Measurements from ENCODE around the gene NAXE. TPM values are rescaled to one million over a fixed set of nuclear protein-coding genes. Genes with fewer than 3 reads are reported as not detected.

The NAXE gene
- polyA plus RNA-seq, 1 donor from 2014 or later: 95.7 TPM

- H4K20me1 ChIP-seq (ENCODE audit: insufficient read depth): no peaks in the 10 kb centered on the region
- H3K9me3 ChIP-seq (ENCODE audit: low read length): no peaks in the 10 kb centered on the region
- H3K27ac ChIP-seq (ENCODE audit: low read length): no peak overlapping the region
- no peaks in the 10 kb centered on the region for H3K27me3 ChIP-seq (ENCODE audit: insufficient read depth, low read depth, low read length)
- no peak overlapping the region for H3K4me2 ChIP-seq (ENCODE audit: low read length)
- no peaks in the 10 kb centered on the region for H3K36me3 ChIP-seq (ENCODE audit: insufficient read depth, low read length)
- H3K9ac ChIP-seq (ENCODE audit: low read length): no peak overlapping the region
- TF ChIP-seq POLR2AphosphoS5 (IDR thresholded peaks at IDR 0.05): no peak
- TF ChIP-seq SMC3 (conservative IDR thresholded peaks at IDR 0.05; ENCODE audit: poor library complexity): no peak
- TF ChIP-seq TAF1 (IDR thresholded peaks at IDR 0.05; ENCODE audit: low read depth): no peak
- TF ChIP-seq, protein P1, sequence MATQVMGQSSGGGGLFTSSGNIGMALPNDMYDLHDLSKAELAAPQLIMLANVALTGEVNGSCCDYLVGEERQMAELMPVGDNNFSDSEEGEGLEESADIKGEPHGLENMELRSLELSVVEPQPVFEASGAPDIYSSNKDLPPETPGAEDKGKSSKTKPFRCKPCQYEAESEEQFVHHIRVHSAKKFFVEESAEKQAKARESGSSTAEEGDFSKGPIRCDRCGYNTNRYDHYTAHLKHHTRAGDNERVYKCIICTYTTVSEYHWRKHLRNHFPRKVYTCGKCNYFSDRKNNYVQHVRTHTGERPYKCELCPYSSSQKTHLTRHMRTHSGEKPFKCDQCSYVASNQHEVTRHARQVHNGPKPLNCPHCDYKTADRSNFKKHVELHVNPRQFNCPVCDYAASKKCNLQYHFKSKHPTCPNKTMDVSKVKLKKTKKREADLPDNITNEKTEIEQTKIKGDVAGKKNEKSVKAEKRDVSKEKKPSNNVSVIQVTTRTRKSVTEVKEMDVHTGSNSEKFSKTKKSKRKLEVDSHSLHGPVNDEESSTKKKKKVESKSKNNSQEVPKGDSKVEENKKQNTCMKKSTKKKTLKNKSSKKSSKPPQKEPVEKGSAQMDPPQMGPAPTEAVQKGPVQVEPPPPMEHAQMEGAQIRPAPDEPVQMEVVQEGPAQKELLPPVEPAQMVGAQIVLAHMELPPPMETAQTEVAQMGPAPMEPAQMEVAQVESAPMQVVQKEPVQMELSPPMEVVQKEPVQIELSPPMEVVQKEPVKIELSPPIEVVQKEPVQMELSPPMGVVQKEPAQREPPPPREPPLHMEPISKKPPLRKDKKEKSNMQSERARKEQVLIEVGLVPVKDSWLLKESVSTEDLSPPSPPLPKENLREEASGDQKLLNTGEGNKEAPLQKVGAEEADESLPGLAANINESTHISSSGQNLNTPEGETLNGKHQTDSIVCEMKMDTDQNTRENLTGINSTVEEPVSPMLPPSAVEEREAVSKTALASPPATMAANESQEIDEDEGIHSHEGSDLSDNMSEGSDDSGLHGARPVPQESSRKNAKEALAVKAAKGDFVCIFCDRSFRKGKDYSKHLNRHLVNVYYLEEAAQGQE (IDR thresholded peaks at IDR 0.05; ENCODE audit: borderline replicate concordance): no peak
- TF ChIP-seq CTCF (IDR thresholded peaks at IDR 0.05; ENCODE audit: poor library complexity, severe bottlenecking): no peak
- no peak for TF ChIP-seq EZH2 (IDR thresholded peaks at IDR 0.05; ENCODE audit: borderline replicate concordance, insufficient read depth, low read length, poor library complexity, severe bottlenecking)
- TF ChIP-seq MXI1 (conservative IDR thresholded peaks at IDR 0.05; ENCODE audit: poor library complexity, severe bottlenecking): no peak
- TF ChIP-seq RAD21 (conservative IDR thresholded peaks at IDR 0.05): no peak
- no peak for TF ChIP-seq EP300 (conservative IDR thresholded peaks at IDR 0.05; ENCODE audit: poor library complexity, severe bottlenecking)
- no peak overlapping the region for H2AFZ ChIP-seq (ENCODE audit: low read depth, low read length)
- H3F3A ChIP-seq (ENCODE audit: insufficient read depth, low read length, poor library complexity, severe bottlenecking): no peaks in the 10 kb centered on the region
- no peak overlapping the region for H3K4me3 ChIP-seq (ENCODE audit: low read length)
- H3K9me2 ChIP-seq (ENCODE audit: insufficient read depth, low read length): no peaks in the 10 kb centered on the region
- no peaks in the 10 kb centered on the region for H3K79me2 ChIP-seq (replicated peaks; ENCODE audit: insufficient read depth, low read length)
Measured at GRCh38 chr1:156582388-156583017, 9.1 kb upstream of the NAXE start.

GRCh38 chr1:156583821-156584622, 7.6 kb upstream of the NAXE start:
- H3F3A ChIP-seq (ENCODE audit: insufficient read depth, low read length, poor library complexity, severe bottlenecking): no peaks in the 10 kb centered on the region
- H2AFZ ChIP-seq (ENCODE audit: low read depth, low read length): no peak overlapping the region
- H3K27me3 ChIP-seq (ENCODE audit: insufficient read depth, low read depth, low read length): no peaks in the 10 kb centered on the region
- no peaks in the 10 kb centered on the region for H3K9me3 ChIP-seq (ENCODE audit: low read length)
- H3K9me2 ChIP-seq (ENCODE audit: insufficient read depth, low read length): no peaks in the 10 kb centered on the region
- no peaks in the 10 kb centered on the region for H3K36me3 ChIP-seq (ENCODE audit: insufficient read depth, low read length)
- H3K4me3 ChIP-seq (ENCODE audit: low read length): no peak overlapping the region
- H4K20me1 ChIP-seq (ENCODE audit: insufficient read depth): no peaks in the 10 kb centered on the region
- no peak overlapping the region for H3K4me2 ChIP-seq (ENCODE audit: low read length)
- no peak overlapping the region for H3K27ac ChIP-seq (ENCODE audit: low read length)
- H3K9ac ChIP-seq (ENCODE audit: low read length): no peak overlapping the region
- peak; percentile 87 for TF ChIP-seq CTCF (IDR thresholded peaks at IDR 0.05; ENCODE audit: poor library complexity, severe bottlenecking)
- TF ChIP-seq RAD21 (conservative IDR thresholded peaks at IDR 0.05): peak; percentile 91
- peak; percentile 88 for TF ChIP-seq SMC3 (conservative IDR thresholded peaks at IDR 0.05; ENCODE audit: poor library complexity)
- TF ChIP-seq, protein P1 (IDR thresholded peaks at IDR 0.05; ENCODE audit: borderline replicate concordance): no peak
- no peak for TF ChIP-seq TAF1 (IDR thresholded peaks at IDR 0.05; ENCODE audit: low read depth)
- TF ChIP-seq MXI1 (conservative IDR thresholded peaks at IDR 0.05; ENCODE audit: poor library complexity, severe bottlenecking): no peak
- no peak for TF ChIP-seq EP300 (conservative IDR thresholded peaks at IDR 0.05; ENCODE audit: poor library complexity, severe bottlenecking)
- TF ChIP-seq POLR2AphosphoS5 (IDR thresholded peaks at IDR 0.05): no peak
- TF ChIP-seq EZH2 (IDR thresholded peaks at IDR 0.05; ENCODE audit: borderline replicate concordance, insufficient read depth, low read length, poor library complexity, severe bottlenecking): no peak
- H3K79me2 ChIP-seq (replicated peaks; ENCODE audit: insufficient read depth, low read length): no peaks in the 10 kb centered on the region

Data from neural cell (in vitro differentiated cells).